ENCODE results near the gene STOX2.

- TF ChIP-seq ETV6 (CRISPR knock-in tag; conservative IDR thresholded peaks at IDR 0.05): no peak
- no peak for TF ChIP-seq ATF1 (CRISPR knock-in tag; IDR thresholded peaks at IDR 0.05)
- TF ChIP-seq ZNF24 (IDR thresholded peaks at IDR 0.05): no peak
These were observed 88.6 kb downstream of the STOX2 start for GRCh38 chr4:183993676-183994075.
